WTC11 (cell line): ENCODE measurements around the gene CEP85. TPM values are rescaled to one million over a fixed set of nuclear protein-coding genes. Genes with fewer than 3 reads are reported as not detected.

Experiments used
- ATAC-seq: fragments of 200-7000 bp; cut with Tn5 transposase; 2 replicates; pipeline ENCODE4 v1.10.0; 2021; ENCODE audit warnings: mild to moderate bottlenecking, moderate library complexity
- CTCF ChIA-PET: fragments of 300-600 bp; sonication (Branson Sonifier 250); formaldehyde crosslinking; loops from one replicate; lab custom pipeline; 2021; ENCODE audit warnings: antibody characterized with exemption; lab: Charles Lee
- POLR2A ChIA-PET: fragments of 350-600 bp; sonication (Branson Sonifier 250); formaldehyde crosslinking; loops from one replicate; lab custom pipeline; 2021; ENCODE audit warnings: antibody characterized with exemption; lab: Charles Lee
- DNase-seq: peaks from one replicate; pipeline ENCODE4 v3.0.0; 2021; ENCODE audit warnings: low spot score
- H3K27ac Mint-ChIP-seq: 2 replicates; pipeline ENCODE4 v1.8.0; 2021; ENCODE audit warnings: mixed read lengths
- H3K27me3 Mint-ChIP-seq: 2 replicates; pipeline ENCODE4 v1.8.0; 2021; ENCODE audit warnings: low read depth, mild to moderate bottlenecking, moderate library complexity, mixed read lengths
- H3K36me3 Mint-ChIP-seq: 2 replicates; pipeline ENCODE4 v1.8.0; 2021; ENCODE audit warnings: mixed read lengths
- H3K4me1 Mint-ChIP-seq: 2 replicates; pipeline ENCODE4 v1.8.0; 2022; ENCODE audit warnings: mixed read lengths
- H3K4me3 Mint-ChIP-seq: 2 replicates; pipeline ENCODE4 v1.8.0; 2021; ENCODE audit warnings: mild to moderate bottlenecking, moderate library complexity, mixed read lengths
- H3K9me3 Mint-ChIP-seq: 2 replicates; pipeline ENCODE4 v1.8.0; 2021; ENCODE audit warnings: mixed read lengths
- EMX1 ChIP-seq: fragments of 250-450 bp; sonication (Bioruptor Pico); IDR thresholded peaks from 2 replicates; pipeline ENCODE4 v1.8.0; 2021; ENCODE audit warnings: mild to moderate bottlenecking
- MXD4 ChIP-seq: fragments of 250-450 bp; sonication (Bioruptor Pico); IDR thresholded peaks from 2 replicates; pipeline ENCODE4 v1.8.0; 2021; ENCODE audit warnings: mild to moderate bottlenecking, moderate library complexity, borderline replicate concordance
- NR1H2 ChIP-seq: sonication (generic); formaldehyde crosslinking; IDR thresholded peaks from 2 replicates; pipeline ENCODE4 v1.9.0; 2021; ENCODE audit warnings: mild to moderate bottlenecking, moderate library complexity, missing genetic modification reagents
- NR3C1 ChIP-seq: sonication (generic); formaldehyde crosslinking; conservative IDR thresholded peaks from 2 replicates; pipeline ENCODE4 v1.8.1; 2023; ENCODE audit warnings: low read depth, mild to moderate bottlenecking, missing genetic modification reagents
- SP1 ChIP-seq: sonication (generic); formaldehyde crosslinking; conservative IDR thresholded peaks from 2 replicates; pipeline ENCODE4 v1.8.1; 2022; ENCODE audit warnings: missing genetic modification reagents
- STAT6 ChIP-seq: sonication (generic); formaldehyde crosslinking; conservative IDR thresholded peaks from 2 replicates; pipeline ENCODE4 v1.8.1; 2023; ENCODE audit warnings: mild to moderate bottlenecking, low read depth, missing genetic modification reagents, moderate library complexity
- TCF7 ChIP-seq: sonication (generic); formaldehyde crosslinking; IDR thresholded peaks from 2 replicates; pipeline ENCODE4 v1.8.0; 2022; ENCODE audit warnings: mild to moderate bottlenecking, low read depth, missing genetic modification reagents, moderate library complexity
- ZNF232 ChIP-seq: sonication (generic); formaldehyde crosslinking; IDR thresholded peaks from 2 replicates; pipeline ENCODE4 v1.8.0; 2022; ENCODE audit warnings: mild to moderate bottlenecking, missing genetic modification reagents
- ZSCAN18 ChIP-seq: fragments of 250-450 bp; sonication (Bioruptor Pico); IDR thresholded peaks from 2 replicates; pipeline ENCODE4 v2.1.2; 2022; ENCODE audit warnings: mild to moderate bottlenecking, moderate library complexity
- total RNA-seq: library from RNA; stranded (reverse); gene quantifications from 3 replicates; pipeline ENCODE4 v1.2.3, GENCODE V29; 2021
- TF ChIP-seq, protein P1 (sequence below): sonication (generic); formaldehyde crosslinking; IDR thresholded peaks from 2 replicates; pipeline ENCODE4 v1.8.0; 2022; ENCODE audit warnings: mild to moderate bottlenecking, missing genetic modification reagents
- TF ChIP-seq, protein P2 (sequence below): fragments of 250-450 bp; sonication (Bioruptor Pico); conservative IDR thresholded peaks from 2 replicates; pipeline ENCODE4 v1.9.0; 2021; ENCODE audit warnings: mild to moderate bottlenecking
- TF ChIP-seq, protein P3 (sequence below): sonication (generic); formaldehyde crosslinking; IDR thresholded peaks from 2 replicates; pipeline ENCODE4 v1.8.0; 2022; ENCODE audit warnings: mild to moderate bottlenecking, missing genetic modification reagents
- TF ChIP-seq, protein P4 (sequence below): fragments of 200-600 bp; IDR thresholded peaks from 2 replicates; pipeline ENCODE4 v1.8.0; 2022; ENCODE audit warnings: antibody characterized with exemption

CEP85 gene
- total RNA-seq, 1 experiment from 2014 or later = 40.8 TPM

DNA sequence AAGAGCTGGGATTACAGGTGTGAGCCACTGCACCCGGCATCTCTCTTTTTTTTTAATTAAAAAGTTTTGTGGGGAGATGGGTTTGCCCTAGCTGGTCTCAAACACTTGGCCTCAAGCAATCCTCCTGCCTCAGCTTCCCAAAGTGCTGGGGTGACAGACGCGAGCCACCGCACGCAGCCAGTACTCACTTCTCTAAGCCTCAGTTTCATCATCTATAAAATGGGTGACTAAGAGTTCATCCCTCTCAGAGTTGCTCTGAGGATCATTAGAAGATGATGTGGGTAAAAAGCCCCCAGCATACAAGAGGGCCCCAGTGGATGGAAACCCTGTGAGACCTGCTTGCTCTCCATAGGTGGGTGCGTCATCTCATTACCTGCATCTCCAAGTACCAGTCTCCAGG lies 46.1 kb upstream of the CEP85 start (continued):
- TF ChIP-seq, protein P1, sequence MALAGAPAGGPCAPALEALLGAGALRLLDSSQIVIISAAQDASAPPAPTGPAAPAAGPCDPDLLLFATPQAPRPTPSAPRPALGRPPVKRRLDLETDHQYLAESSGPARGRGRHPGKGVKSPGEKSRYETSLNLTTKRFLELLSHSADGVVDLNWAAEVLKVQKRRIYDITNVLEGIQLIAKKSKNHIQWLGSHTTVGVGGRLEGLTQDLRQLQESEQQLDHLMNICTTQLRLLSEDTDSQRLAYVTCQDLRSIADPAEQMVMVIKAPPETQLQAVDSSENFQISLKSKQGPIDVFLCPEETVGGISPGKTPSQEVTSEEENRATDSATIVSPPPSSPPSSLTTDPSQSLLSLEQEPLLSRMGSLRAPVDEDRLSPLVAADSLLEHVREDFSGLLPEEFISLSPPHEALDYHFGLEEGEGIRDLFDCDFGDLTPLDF (CRISPR knock-in tag) = no peak
- TF ChIP-seq, protein P2, sequence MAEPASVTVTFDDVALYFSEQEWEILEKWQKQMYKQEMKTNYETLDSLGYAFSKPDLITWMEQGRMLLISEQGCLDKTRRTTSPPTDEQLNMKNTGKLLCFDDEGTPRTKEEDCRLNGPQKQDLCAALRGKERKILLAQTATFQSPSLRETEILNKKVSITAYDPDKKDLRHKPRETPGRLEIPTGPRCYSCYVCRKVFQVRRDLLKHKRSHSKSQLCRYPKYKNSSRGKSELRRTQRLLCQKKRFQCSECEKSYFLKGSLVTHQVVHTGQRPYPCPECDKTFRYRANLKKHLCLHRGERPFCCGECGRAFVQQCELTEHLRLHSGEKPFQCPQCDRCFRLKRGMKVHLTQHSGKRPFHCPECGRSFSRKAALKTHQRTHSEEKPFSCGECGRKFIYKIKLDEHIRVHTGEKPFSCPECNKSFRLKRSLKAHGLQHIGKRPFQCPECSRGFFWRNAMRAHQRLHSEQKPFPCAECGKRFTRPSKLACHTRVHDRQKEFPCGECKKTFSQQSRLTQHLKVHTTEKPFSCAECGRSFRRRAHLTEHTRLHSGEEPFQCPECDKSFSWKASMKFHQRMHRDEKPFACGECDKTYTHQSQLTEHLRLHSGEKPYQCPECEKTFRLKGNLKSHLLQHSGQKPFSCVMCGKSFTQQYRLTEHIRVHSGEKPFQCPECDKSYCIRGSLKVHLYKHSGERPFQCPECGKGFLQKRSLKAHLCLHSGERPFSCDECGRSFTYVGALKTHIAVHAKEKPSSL (CRISPR knock-in tag) = no peak
- no peak for TF ChIP-seq STAT6

- POLR2A ChIA-PET = no interaction called here
- Mint-ChIP-seq H3K4me3 (no peak overlapping the region), H3K27ac (no peak overlapping the region), H3K9me3 (no peaks in the 10 kb centered on the region), H3K36me3 (peaks cover 3% of the 10 kb centered on the region; the same call in 1 of the 2 replicates), H3K27me3 (no peaks in the 10 kb centered on the region), H3K4me1 (peaks cover 17% of the 10 kb centered on the region)
- CTCF ChIA-PET = interaction anchor here (1.1 to 5.9 kb wide), 5 partner anchors 11 to 97 kb away, joined by 5 to 165 read pairs (median 46); partner anchors contain the start of genes C1orf232, CEP85, CNKSR1 and SH3BGRL3
- TF ChIP-seq EMX1 (CRISPR knock-in tag) (no peak), ZSCAN18 (CRISPR knock-in tag) (no peak), NR1H2 (CRISPR knock-in tag) (no peak), ZNF232 (CRISPR knock-in tag) (no peak), SP1 (CRISPR knock-in tag) (no peak), MXD4 (CRISPR knock-in tag) (no peak), NR3C1 (CRISPR knock-in tag) (no peak), TCF7 (no peak)
- TF ChIP-seq, protein P3, sequence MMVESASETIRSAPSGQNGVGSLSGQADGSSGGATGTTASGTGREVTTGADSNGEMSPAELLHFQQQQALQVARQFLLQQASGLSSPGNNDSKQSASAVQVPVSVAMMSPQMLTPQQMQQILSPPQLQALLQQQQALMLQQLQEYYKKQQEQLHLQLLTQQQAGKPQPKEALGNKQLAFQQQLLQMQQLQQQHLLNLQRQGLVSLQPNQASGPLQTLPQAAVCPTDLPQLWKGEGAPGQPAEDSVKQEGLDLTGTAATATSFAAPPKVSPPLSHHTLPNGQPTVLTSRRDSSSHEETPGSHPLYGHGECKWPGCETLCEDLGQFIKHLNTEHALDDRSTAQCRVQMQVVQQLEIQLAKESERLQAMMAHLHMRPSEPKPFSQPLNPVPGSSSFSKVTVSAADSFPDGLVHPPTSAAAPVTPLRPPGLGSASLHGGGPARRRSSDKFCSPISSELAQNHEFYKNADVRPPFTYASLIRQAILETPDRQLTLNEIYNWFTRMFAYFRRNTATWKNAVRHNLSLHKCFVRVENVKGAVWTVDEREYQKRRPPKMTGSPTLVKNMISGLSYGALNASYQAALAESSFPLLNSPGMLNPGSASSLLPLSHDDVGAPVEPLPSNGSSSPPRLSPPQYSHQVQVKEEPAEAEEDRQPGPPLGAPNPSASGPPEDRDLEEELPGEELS = no peak
- TF ChIP-seq, protein P2 (CRISPR knock-in tag) = no peak
- TF ChIP-seq, protein P4, sequence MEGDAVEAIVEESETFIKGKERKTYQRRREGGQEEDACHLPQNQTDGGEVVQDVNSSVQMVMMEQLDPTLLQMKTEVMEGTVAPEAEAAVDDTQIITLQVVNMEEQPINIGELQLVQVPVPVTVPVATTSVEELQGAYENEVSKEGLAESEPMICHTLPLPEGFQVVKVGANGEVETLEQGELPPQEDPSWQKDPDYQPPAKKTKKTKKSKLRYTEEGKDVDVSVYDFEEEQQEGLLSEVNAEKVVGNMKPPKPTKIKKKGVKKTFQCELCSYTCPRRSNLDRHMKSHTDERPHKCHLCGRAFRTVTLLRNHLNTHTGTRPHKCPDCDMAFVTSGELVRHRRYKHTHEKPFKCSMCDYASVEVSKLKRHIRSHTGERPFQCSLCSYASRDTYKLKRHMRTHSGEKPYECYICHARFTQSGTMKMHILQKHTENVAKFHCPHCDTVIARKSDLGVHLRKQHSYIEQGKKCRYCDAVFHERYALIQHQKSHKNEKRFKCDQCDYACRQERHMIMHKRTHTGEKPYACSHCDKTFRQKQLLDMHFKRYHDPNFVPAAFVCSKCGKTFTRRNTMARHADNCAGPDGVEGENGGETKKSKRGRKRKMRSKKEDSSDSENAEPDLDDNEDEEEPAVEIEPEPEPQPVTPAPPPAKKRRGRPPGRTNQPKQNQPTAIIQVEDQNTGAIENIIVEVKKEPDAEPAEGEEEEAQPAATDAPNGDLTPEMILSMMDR = no peak
- DNase-seq (no peak), ATAC-seq (no peak)
These were observed 45.5 kb upstream of the CEP85 start for GRCh38 chr1:26188477-26188876.
